IMR-90 (cell line): ENCODE results near the gene PXT1. TPM values are rescaled to one million over a fixed set of nuclear protein-coding genes. Genes with fewer than 3 reads are reported as not detected.

Source experiments
- ATAC-seq: fragments of 200-7000 bp; cut with Tn5 transposase; 2 replicates; pipeline ENCODE4 v1.9.1; 2020; ENCODE audit warnings: low read depth, mild to moderate bottlenecking, moderate library complexity
- BruUV-seq: library from RNA; stranded (reverse); fragments of 400-500 nt; replicated peaks from 2 replicates; lab custom pipeline; 2021; lab: Mats Ljungman, UMichigan
- CTCF ChIA-PET: fragments of 300-600 bp; formaldehyde crosslinking; extraction: SDS; loops from one replicate; lab custom pipeline; 2021; ENCODE audit warnings: antibody characterized with exemption; lab: Yijun Ruan, JAX
- POLR2A ChIA-PET: fragments of 300-600 bp; sonication (Branson Sonifier 250); formaldehyde crosslinking; loops from one replicate; lab custom pipeline; 2022; ENCODE audit warnings: antibody characterized with exemption; ENCODE audit not compliant: unreplicated experiment; lab: Charles Lee
- DNase-seq: peaks from one replicate; pipeline ENCODE4 v3.0.0; 2013
- H2AFZ ChIP-seq: replicated peaks from 2 replicates; pipeline ENCODE3; 2013; ENCODE audit warnings: low read length, mild to moderate bottlenecking; ENCODE audit not compliant: poor library complexity
- H2AK5ac ChIP-seq: 2 replicates; pipeline ENCODE4 v1.6.1; 2013; ENCODE audit warnings: low read depth, low read length, inconsistent platforms
- H2AK9ac ChIP-seq: replicated peaks from 2 replicates; pipeline ENCODE3; 2013; ENCODE audit warnings: mild to moderate bottlenecking, low read depth, low read length, moderate library complexity; ENCODE audit not compliant: poor library complexity
- H2BK120ac ChIP-seq: 2 replicates; pipeline ENCODE4 v1.6.1; 2013; ENCODE audit warnings: low read depth, low read length, inconsistent platforms
- H2BK15ac ChIP-seq: 3 replicates; pipeline ENCODE4 v1.6.1; 2013; ENCODE audit warnings: low read depth, low read length, inconsistent platforms
- H2BK20ac ChIP-seq: 2 replicates; pipeline ENCODE4 v1.6.1; 2013; ENCODE audit warnings: low read depth, mild to moderate bottlenecking, inconsistent platforms, low read length, moderate library complexity
- H2BK5ac ChIP-seq: 2 replicates; pipeline ENCODE4 v1.6.1; 2013; ENCODE audit warnings: mild to moderate bottlenecking, low read depth, low read length, inconsistent platforms; ENCODE audit not compliant: poor library complexity, severe bottlenecking
- H3K14ac ChIP-seq: replicated peaks from 2 replicates; pipeline ENCODE4 v1.6.1; 2013; ENCODE audit warnings: low read depth, low read length, inconsistent platforms
- H3K18ac ChIP-seq: 2 replicates; pipeline ENCODE4 v1.6.1; 2013; ENCODE audit warnings: low read depth, low read length, control low read depth
- H3K23ac ChIP-seq: 2 replicates; pipeline ENCODE4 v1.6.1; 2013; ENCODE audit warnings: low read depth, low read length, inconsistent platforms
- H3K27ac ChIP-seq: 2 replicates; pipeline ENCODE4 v1.5.1; 2013; ENCODE audit warnings: mild to moderate bottlenecking, control low read depth, low read length; ENCODE audit not compliant: insufficient read depth
- H3K27me3 ChIP-seq: 2 replicates; pipeline ENCODE4 v1.6.1; 2013; ENCODE audit warnings: low read length; ENCODE audit not compliant: control insufficient read depth, insufficient read depth
- H3K36me3 ChIP-seq: 2 replicates; pipeline ENCODE4 v1.6.1; 2013; ENCODE audit warnings: low read length, mixed read lengths; ENCODE audit not compliant: control insufficient read depth, insufficient read depth
- H3K4ac ChIP-seq: 2 replicates; pipeline ENCODE4 v1.6.1; 2013; ENCODE audit warnings: low read depth, low read length, inconsistent platforms
- H3K4me1 ChIP-seq: 2 replicates; pipeline ENCODE4 v1.6.1; 2013; ENCODE audit warnings: low read length, mixed read lengths; ENCODE audit not compliant: control insufficient read depth, insufficient read depth
- H3K4me2 ChIP-seq: 2 replicates; pipeline ENCODE4 v1.6.1; 2013; ENCODE audit warnings: low read depth, mild to moderate bottlenecking, control low read depth, low read length, moderate library complexity
- H3K4me3 ChIP-seq: 2 replicates; pipeline ENCODE4 v1.5.1; 2013; ENCODE audit warnings: low read depth, mild to moderate bottlenecking, control low read depth, low read length, moderate library complexity; ENCODE audit not compliant: insufficient read depth
- H3K56ac ChIP-seq: 2 replicates; pipeline ENCODE4 v1.6.1; 2013; ENCODE audit warnings: low read length, inconsistent platforms; ENCODE audit not compliant: insufficient read depth; ENCODE audit errors: extremely low read depth
- H3K79me1 ChIP-seq, 2 experiments: 2 replicates each; pipeline ENCODE4 v1.6.1; 2013; ENCODE audit warnings: low read length in 2 of 2, inconsistent platforms in 1 of 2, low read depth in 1 of 2
- H3K9ac ChIP-seq: 2 replicates; pipeline ENCODE4 v1.6.1; 2013; ENCODE audit warnings: low read depth, low read length, control low read depth
- H3K9me1 ChIP-seq: 2 replicates; pipeline ENCODE4 v1.6.1; 2013; ENCODE audit warnings: low read length, inconsistent platforms; ENCODE audit not compliant: insufficient read depth
- H3K9me3 ChIP-seq: 2 replicates; pipeline ENCODE4 v1.6.1; 2013; ENCODE audit warnings: low read length; ENCODE audit not compliant: control insufficient read depth, insufficient read depth
- H4K20me1 ChIP-seq: 2 replicates; pipeline ENCODE4 v1.6.1; 2013; ENCODE audit warnings: low read length, inconsistent platforms; ENCODE audit not compliant: insufficient read depth
- H4K5ac ChIP-seq: 2 replicates; pipeline ENCODE4 v1.6.1; 2013; ENCODE audit warnings: mild to moderate bottlenecking, low read depth, low read length, control low read depth
- H4K8ac ChIP-seq, 2 experiments: 2 replicates each; pipeline ENCODE4 v1.6.1; 2013; ENCODE audit warnings: low read depth in 2 of 2, low read length in 2 of 2, control low read depth in 1 of 2, inconsistent platforms in 1 of 2
- H4K91ac ChIP-seq: 2 replicates; pipeline ENCODE4 v1.6.1; 2013; ENCODE audit warnings: low read depth, low read length, inconsistent platforms; ENCODE audit not compliant: insufficient read depth
- BHLHE40 ChIP-seq: fragments of 150-350 bp; IDR thresholded peaks from 2 replicates; pipeline ENCODE4 v1.6.1; 2016; ENCODE audit warnings: mild to moderate bottlenecking, low read depth, low read length
- CEBPB ChIP-seq: IDR thresholded peaks from 2 replicates; pipeline ENCODE4 v1.6.1; 2012; ENCODE audit warnings: low read depth, low read length, improper control_type of control experiment
- ELK1 ChIP-seq: fragments of 150-350 bp; IDR thresholded peaks from 2 replicates; pipeline ENCODE4 v1.6.1; 2016; ENCODE audit warnings: low read depth, mild to moderate bottlenecking, low read length, moderate library complexity, borderline replicate concordance
- MAZ ChIP-seq: IDR thresholded peaks from 2 replicates; pipeline ENCODE4 v1.6.1; 2012; ENCODE audit warnings: low read depth, mild to moderate bottlenecking, low read length, improper control_type of control experiment, moderate library complexity, borderline replicate concordance
- NFE2L2 ChIP-seq: fragments of 150-350 bp; IDR thresholded peaks from 2 replicates; pipeline ENCODE4 v1.6.1; 2016; ENCODE audit warnings: low read depth, mild to moderate bottlenecking, low read length
- POLR2A ChIP-seq: IDR thresholded peaks from 2 replicates; pipeline ENCODE4 v1.6.1; 2012; ENCODE audit warnings: mild to moderate bottlenecking, low read depth, low read length
- RAD21 ChIP-seq: IDR thresholded peaks from 2 replicates; pipeline ENCODE4 v1.6.1; 2012; ENCODE audit warnings: low read length, improper control_type of control experiment
- USF2 ChIP-seq: fragments of 150-350 bp; IDR thresholded peaks from 2 replicates; pipeline ENCODE4 v1.6.1; 2017; ENCODE audit warnings: mild to moderate bottlenecking, antibody characterized with exemption, low read length, low read depth
- WGBS, 2 experiments: methylation state at CpG; one replicate each; pipeline versions ENCODE4 v1.1.5 to v1.1.7; 2013; ENCODE audit warnings: missing lambda C conversion rate in 2 of 2; ENCODE audit not compliant: insufficient read length in 1 of 2; ENCODE audit errors: extremely low coverage in 2 of 2; 5-methylcytosine and 5-hydroxymethylcytosine counted together
- dilution Hi-C: fragments of 300-500 bp; cut with HindIII; formaldehyde crosslinking; loops from one replicate; pipeline ENCODE4 v1.14.3; 2018; ENCODE audit warnings: low sequenced_read_pairs; ENCODE audit not compliant: unreplicated experiment
- in situ Hi-C: fragments of 300-500 bp; cut with MboI; formaldehyde crosslinking; loops from 3 replicates; pipeline ENCODE4 v1.14.3; 2019; ENCODE audit warnings: low sequenced_read_pairs, inconsistent platforms, mixed read lengths
- intact Hi-C: fragments of 100-400 bp; cut with micrococcal nuclease; formaldehyde crosslinking; loops from 2 replicates; pipeline ENCODE4 v1.10.0; 2022
- polyA plus RNA-seq, 3 experiments: library from polyadenylated mRNA; depleted of rRNA; stranded (reverse); fragments of >200 nt; gene quantifications; 2 replicates each; pipeline ENCODE4 v1.2.3, GENCODE V29; 2012; ENCODE audit warnings: low replicate concordance in 1 of 3
- total RNA-seq: library from RNA; depleted of rRNA; stranded (reverse); fragments of >200 nt; gene quantifications from 2 replicates; pipeline ENCODE4 v1.2.3, GENCODE V29; 2012

PXT1 gene
- total and polyA plus RNA-seq, 2 of the 4 experiments (the other 2 are of a cell fraction): not detected

- no peaks in the 10 kb centered on the region; the same call in 1 of the 2 replicates for H4K20me1 ChIP-seq
- H2BK120ac ChIP-seq: no peak overlapping the region
- no peaks in the 10 kb centered on the region for H3K79me1 ChIP-seq
- WGBS, 2 experiments: no CpG with 5 or more reads among the region's 4 CpGs
- H3K14ac ChIP-seq: no peak overlapping the region
- H3K4me1 ChIP-seq: peaks cover 11% of the 10 kb centered on the region
- no peak for ATAC-seq
- POLR2A ChIA-PET: no interaction called here
- dilution Hi-C loops (no loop called here), intact Hi-C loops (no loop called here), in situ Hi-C loops (loop anchor here (5.0 kb wide), 1 partner anchor 229 kb away; no protein-coding TSS in a partner anchor)
- no peak overlapping the region for H2AFZ ChIP-seq
- no peak overlapping the region for H3K4me2 ChIP-seq
- no peak for DNase-seq
- H3K56ac ChIP-seq: no peak overlapping the region
- no TSS peak for BruUV-seq
- no peak overlapping the region for H3K4ac ChIP-seq
- no peak for TF ChIP-seq CEBPB
- TF ChIP-seq MAZ: no peak
- no peak for TF ChIP-seq RAD21
- no peak for TF ChIP-seq ELK1
- no peak for TF ChIP-seq NFE2L2
- no peak for TF ChIP-seq POLR2A
- TF ChIP-seq BHLHE40: no peak
- no peak for TF ChIP-seq USF2
- no peak overlapping the region for H4K91ac ChIP-seq
- H3K27ac ChIP-seq: no peak overlapping the region
- no peak overlapping the region for H3K4me3 ChIP-seq
- H2AK9ac ChIP-seq: no peak overlapping the region
- CTCF ChIA-PET: interaction anchor here (1.1 kb wide), 1 partner anchor 15 kb away, joined by 3 read pairs; no protein-coding TSS in a partner anchor
- H3K23ac ChIP-seq: no peak overlapping the region
- H3K9me3 ChIP-seq: no peaks in the 10 kb centered on the region
- no peak overlapping the region for H4K5ac ChIP-seq
- no peaks in the 10 kb centered on the region for H3K9me1 ChIP-seq
- no peak overlapping the region for H4K8ac ChIP-seq
- no peak overlapping the region for H2BK15ac ChIP-seq
- no peaks in the 10 kb centered on the region for H3K36me3 ChIP-seq
- H3K27me3 ChIP-seq: peaks cover 8% of the 10 kb centered on the region
- no peak overlapping the region for H2BK20ac ChIP-seq
- no peak overlapping the region for H2BK5ac ChIP-seq
- H3K9ac ChIP-seq: no peak overlapping the region
- H2AK5ac ChIP-seq: no peak overlapping the region
- H3K18ac ChIP-seq: no peak overlapping the region
These were observed 86.8 kb downstream of the PXT1 start for GRCh38 chr6:36355819-36356218.
